Uterus (tissue), 4 donors: Measurements from ENCODE around the gene YWHAQ. TPM values are rescaled to one million over a fixed set of nuclear protein-coding genes. Genes with fewer than 3 reads are reported as not detected.
A peak's percentile ranks its signal among the peaks of the same experiment; 100 is the strongest.

ENCODE experiments used
- DNase-seq, 2 donors: peaks; one replicate each; pipeline ENCODE4 v3.0.0-alpha.2; 2019 to 2020
- H3K27ac ChIP-seq, 2 donors: fragments of 200-600 bp; sonication (generic); 1 replicate in 1 of 2; 2 replicates in 1 of 2; pipeline ENCODE4 v1.5.1; 2016 to 2018
- H3K27me3 ChIP-seq, 2 donors: fragments of 200-600 bp; sonication (generic); one replicate each; pipeline ENCODE4 v1.5.1; 2018 to 2019; ENCODE audit warnings: control low read depth in 1 of 2
- H3K36me3 ChIP-seq, 2 donors: fragments of 200-600 bp; sonication (generic); one replicate each; pipeline ENCODE4 v1.5.1; 2019; ENCODE audit warnings: control low read depth in 1 of 2
- H3K4me1 ChIP-seq, 2 donors: fragments of 200-600 bp; sonication (generic); one replicate each; pipeline ENCODE4 v1.5.1; 2018 to 2019; ENCODE audit warnings: control low read depth in 1 of 2
- H3K4me3 ChIP-seq, 2 donors: fragments of 200-600 bp; sonication (generic); 1 replicate in 1 of 2; 2 replicates in 1 of 2; pipeline ENCODE4 v1.5.1; 2018 to 2019; ENCODE audit warnings: mild to moderate bottlenecking in 1 of 2
- H3K9me3 ChIP-seq, 2 donors: fragments of 200-600 bp; sonication (generic); one replicate each; pipeline ENCODE4 v1.5.1; 2019; ENCODE audit warnings: control low read depth in 1 of 2
- POLR2A ChIP-seq, 2 donors: fragments of 450-650 bp; IDR thresholded peaks; one replicate each; pipeline ENCODE4 v1.6.1; 2016; ENCODE audit warnings: antibody characterized with exemption in 2 of 2, mild to moderate bottlenecking in 1 of 2, moderate library complexity in 1 of 2
- intact Hi-C: fragments of 100-400 bp; cut with DNase I; formaldehyde crosslinking; loops from one replicate; pipeline ENCODE4 v1.15.1; 2023; ENCODE audit warnings: low total_unique reads
- total RNA-seq, 4 donors: library from RNA; depleted of rRNA in 3 of 4; stranded (reverse); fragments of >200 nt in 3 of 4; gene quantifications; one replicate each; pipeline versions ENCODE4 v1.1.0 to v1.2.4, GENCODE V29; 2014 to 2023
- TF ChIP-seq, protein P1 (sequence below), 4 experiments: fragments of 200-600 bp in 2 of 4; fragments of 450-650 bp in 2 of 4; sonication (generic) in 2 of 4; IDR thresholded peaks; one replicate each; pipeline ENCODE4 v1.5.1; 2016 to 2019; ENCODE audit warnings: antibody characterized with exemption in 4 of 4, mild to moderate bottlenecking in 2 of 4, moderate library complexity in 1 of 4
- donor health status: DM: yes; HTN: yes; CAD: no.

The YWHAQ gene
- total RNA-seq, 4 donors from 2014 or later = 155 to 275 (median 254) TPM

DNA sequence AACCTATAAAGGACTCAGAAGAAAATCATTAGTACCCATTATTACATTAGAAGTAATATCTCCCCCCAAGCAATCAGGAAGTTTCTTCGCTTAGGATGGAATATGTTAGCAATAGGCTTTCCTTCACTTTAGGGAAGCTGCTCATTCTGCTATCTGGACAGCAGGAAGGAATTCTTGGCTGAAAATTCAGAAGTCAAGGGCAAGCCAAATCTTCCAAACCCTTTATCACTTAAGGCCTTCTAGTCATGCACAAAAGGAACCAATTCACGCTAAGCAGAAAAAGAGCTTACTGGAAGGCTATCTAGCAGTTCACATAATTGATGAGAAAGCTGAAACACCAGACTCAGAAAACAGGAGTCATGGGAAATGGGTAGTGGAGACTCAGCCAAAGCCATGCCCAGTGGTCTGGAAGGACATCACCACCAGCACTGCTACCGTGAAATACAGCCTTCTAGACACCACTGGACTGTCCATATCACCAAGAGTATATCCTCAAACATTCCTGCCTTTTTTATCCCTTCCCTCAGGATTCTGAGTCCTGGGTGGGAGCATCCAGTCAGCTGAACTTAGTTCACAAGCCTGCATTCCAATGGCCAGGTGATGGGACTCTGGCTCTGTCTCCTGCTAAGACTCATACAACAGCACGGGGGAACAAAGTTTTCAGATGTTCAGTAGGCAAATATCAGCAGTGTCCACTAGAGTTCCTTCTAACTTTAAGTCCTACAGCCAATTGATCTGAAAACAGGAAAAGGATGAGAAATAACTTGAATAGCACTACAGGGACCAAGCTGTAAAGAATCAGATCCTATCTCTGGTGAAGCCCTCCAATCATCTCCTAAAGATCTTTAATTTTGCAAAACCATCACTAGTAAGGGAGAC, 60.4 kb downstream of the YWHAQ start:
- intact Hi-C loops = no loop called here
- H3K36me3 ChIP-seq = no peaks in the 10 kb centered on the region
- no peak for TF ChIP-seq POLR2A (IDR thresholded peaks at IDR 0.05)
- TF ChIP-seq, protein P1, sequence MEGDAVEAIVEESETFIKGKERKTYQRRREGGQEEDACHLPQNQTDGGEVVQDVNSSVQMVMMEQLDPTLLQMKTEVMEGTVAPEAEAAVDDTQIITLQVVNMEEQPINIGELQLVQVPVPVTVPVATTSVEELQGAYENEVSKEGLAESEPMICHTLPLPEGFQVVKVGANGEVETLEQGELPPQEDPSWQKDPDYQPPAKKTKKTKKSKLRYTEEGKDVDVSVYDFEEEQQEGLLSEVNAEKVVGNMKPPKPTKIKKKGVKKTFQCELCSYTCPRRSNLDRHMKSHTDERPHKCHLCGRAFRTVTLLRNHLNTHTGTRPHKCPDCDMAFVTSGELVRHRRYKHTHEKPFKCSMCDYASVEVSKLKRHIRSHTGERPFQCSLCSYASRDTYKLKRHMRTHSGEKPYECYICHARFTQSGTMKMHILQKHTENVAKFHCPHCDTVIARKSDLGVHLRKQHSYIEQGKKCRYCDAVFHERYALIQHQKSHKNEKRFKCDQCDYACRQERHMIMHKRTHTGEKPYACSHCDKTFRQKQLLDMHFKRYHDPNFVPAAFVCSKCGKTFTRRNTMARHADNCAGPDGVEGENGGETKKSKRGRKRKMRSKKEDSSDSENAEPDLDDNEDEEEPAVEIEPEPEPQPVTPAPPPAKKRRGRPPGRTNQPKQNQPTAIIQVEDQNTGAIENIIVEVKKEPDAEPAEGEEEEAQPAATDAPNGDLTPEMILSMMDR (IDR thresholded peaks at IDR 0.05) = no peak
- H3K27ac ChIP-seq = no peak overlapping the region
- H3K4me3 ChIP-seq = no peak overlapping the region
- H3K4me1 ChIP-seq = no peaks in the 10 kb centered on the region
- no peaks in the 10 kb centered on the region for H3K27me3 ChIP-seq
- DNase-seq = no peak
- H3K9me3 ChIP-seq = no peaks in the 10 kb centered on the region

DNA sequence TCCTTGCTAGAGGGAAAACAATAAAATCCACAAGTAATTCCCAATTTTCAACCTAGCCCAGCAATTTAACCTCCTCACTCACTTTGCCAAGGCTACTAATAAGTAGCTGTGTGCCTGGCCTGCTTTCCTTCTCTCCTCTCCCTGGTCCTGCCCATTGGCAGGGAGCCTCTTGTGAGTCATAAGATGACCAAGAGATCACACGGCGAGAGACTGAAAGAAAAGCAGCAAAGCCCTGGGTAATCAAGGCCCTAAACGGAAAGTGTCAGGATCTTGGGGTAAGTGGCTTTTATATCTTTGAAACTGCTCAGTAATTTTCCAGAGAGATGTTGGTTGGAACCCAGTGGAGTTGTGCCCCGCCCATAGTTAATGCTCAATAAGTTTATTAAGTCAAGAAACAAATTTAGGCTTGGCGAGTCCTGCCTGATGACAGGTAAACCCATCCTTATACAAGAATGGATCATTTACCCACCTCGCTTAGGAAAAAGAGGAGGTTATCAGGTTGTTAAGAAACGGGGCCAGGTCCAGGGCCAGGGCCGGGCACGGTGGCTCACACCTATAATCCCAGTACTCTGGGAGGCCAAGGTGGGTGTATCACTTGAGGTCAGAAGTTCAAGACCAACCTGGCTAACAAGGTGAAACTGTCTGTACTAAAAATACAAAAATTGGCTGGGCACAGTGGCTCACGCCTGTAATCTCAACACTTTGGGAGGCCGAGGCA, 65.2 kb downstream of the YWHAQ start:
- Histone ChIP-seq H3K27ac (peak overlapping the region; percentile 90 to 97), H3K27me3 (no peaks in the 10 kb centered on the region), H3K4me3 (no peak overlapping the region), H3K36me3 (no peaks in the 10 kb centered on the region), H3K9me3 (no peaks in the 10 kb centered on the region), H3K4me1 (no peaks in the 10 kb centered on the region)
- DNase-seq = peak; percentile 87 to 95
- intact Hi-C loops = no loop called here
- peak; percentile 25 to 71 for TF ChIP-seq POLR2A (IDR thresholded peaks at IDR 0.05)
- TF ChIP-seq, protein P1 (IDR thresholded peaks at IDR 0.05) = no peak

DNA sequence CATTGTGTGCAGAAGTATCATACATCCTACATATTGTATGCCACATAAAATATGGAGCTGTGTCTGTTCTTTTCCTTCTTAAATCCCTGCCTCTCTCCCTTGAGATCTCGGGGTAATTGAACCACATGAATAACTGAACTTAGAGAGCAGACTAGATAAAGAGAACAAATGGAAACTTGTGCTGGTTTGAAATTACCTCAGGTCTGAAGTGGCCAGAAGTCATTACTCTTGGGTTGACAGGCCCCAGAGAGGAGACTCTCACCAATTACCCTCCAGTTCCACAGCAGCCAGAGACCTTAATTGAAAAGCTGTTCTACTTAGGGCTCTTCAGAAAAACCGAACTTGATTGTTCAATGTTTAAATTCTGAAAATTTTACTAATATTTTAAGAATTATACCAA, 70.2 kb downstream of the YWHAQ start:
- no peaks in the 10 kb centered on the region for H3K36me3 ChIP-seq
- H3K4me3 ChIP-seq = no peak overlapping the region
- no peak for TF ChIP-seq POLR2A (IDR thresholded peaks at IDR 0.05)
- TF ChIP-seq, protein P1 (IDR thresholded peaks at IDR 0.05) = no peak
- no peak for DNase-seq
- H3K9me3 ChIP-seq = no peaks in the 10 kb centered on the region
- no peaks in the 10 kb centered on the region for H3K4me1 ChIP-seq
- H3K27ac ChIP-seq = no peak overlapping the region
- H3K27me3 ChIP-seq = no peaks in the 10 kb centered on the region
- intact Hi-C loops = no loop called here

DNA sequence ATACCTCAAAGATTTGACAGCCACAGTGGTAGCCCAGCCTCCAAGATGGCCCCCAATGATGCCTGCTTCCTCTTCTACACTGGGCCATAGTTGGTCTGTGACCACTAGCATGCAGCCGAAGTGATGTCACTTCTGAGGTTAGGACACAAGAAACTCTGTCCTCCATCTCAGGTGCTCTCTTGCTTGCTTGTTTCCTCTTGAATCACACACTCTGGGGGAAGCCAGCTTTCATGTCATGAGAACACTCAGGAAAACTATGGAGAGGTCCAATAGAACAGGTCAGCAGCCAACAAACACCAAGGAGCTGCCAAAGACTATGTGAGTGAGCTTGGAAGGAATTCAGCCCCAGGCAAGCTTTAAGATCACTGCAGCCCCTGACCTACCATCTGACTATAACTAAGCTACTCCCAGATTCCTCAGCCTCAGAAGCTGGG, 71.8 kb downstream of the YWHAQ start:
- Histone ChIP-seq H3K9me3 (no peaks in the 10 kb centered on the region), H3K4me3 (no peak overlapping the region), H3K36me3 (no peaks in the 10 kb centered on the region), H3K27ac (peak overlapping the region; percentile 41 to 66), H3K27me3 (no peaks in the 10 kb centered on the region), H3K4me1 (peaks cover 0 to 2% of the 10 kb centered on the region in 2 donors)
- DNase-seq = peak; percentile 27 to 46
- no peak for TF ChIP-seq POLR2A (IDR thresholded peaks at IDR 0.05)
- TF ChIP-seq, protein P1 (IDR thresholded peaks at IDR 0.05) = no peak
- intact Hi-C loops = loop anchor here (10.0 kb wide), 1 partner anchor 76 kb away; the partner anchor contains the start of gene YWHAQ
